Suprapubic skin (tissue), 4 donors: ENCODE measurements around the gene LAIR2.

ENCODE experiments used
- EP300 ChIP-seq: sonication (generic); formaldehyde crosslinking; IDR thresholded peaks from one replicate; pipeline ENCODE4 v1.6.1; 2017; ENCODE audit warnings: antibody characterized with exemption
- POLR2AphosphoS5 ChIP-seq, 3 donors: sonication (generic); formaldehyde crosslinking; IDR thresholded peaks; one replicate each; pipeline ENCODE4 v1.6.1; 2017; ENCODE audit warnings: antibody characterized with exemption in 3 of 3
- TF ChIP-seq, protein P1 (sequence below), 2 donors: fragments of 200-600 bp in 1 of 2; fragments of 450-650 bp in 1 of 2; sonication (generic) in 1 of 2; IDR thresholded peaks; one replicate each; pipeline ENCODE4 v1.5.1; 2016 to 2019; ENCODE audit warnings: antibody characterized with exemption in 2 of 2, mild to moderate bottlenecking in 1 of 2, moderate library complexity in 1 of 2

DNA sequence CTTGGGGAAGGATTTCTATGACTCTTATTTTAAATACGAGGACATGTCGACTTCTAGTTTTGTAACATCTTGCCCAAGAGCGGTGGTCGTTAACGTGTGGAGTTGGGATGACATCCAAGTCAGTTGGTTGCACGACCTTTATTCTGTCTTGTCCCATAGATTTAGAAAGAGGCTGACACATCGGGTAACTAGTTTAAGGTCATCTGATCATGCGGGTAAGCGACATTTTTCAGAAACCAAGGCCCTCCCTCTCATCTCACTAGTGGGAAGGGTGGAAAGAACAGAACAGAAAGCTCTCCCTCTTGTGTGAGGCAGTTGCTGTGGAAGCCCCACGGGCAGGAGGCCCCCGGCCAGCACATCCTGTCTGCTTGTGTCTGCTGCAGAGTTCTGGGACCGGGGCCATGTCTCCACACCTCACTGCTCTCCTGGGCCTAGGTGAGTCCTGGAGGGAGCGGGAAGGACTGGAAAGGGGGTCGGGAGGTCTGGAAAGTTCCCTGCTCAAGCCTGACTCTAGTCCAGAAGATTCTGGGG is at the start of gene LAIR2:
- TF ChIP-seq POLR2AphosphoS5 (IDR thresholded peaks at IDR 0.05) (no peak), EP300 (no peak)
- TF ChIP-seq, protein P1, sequence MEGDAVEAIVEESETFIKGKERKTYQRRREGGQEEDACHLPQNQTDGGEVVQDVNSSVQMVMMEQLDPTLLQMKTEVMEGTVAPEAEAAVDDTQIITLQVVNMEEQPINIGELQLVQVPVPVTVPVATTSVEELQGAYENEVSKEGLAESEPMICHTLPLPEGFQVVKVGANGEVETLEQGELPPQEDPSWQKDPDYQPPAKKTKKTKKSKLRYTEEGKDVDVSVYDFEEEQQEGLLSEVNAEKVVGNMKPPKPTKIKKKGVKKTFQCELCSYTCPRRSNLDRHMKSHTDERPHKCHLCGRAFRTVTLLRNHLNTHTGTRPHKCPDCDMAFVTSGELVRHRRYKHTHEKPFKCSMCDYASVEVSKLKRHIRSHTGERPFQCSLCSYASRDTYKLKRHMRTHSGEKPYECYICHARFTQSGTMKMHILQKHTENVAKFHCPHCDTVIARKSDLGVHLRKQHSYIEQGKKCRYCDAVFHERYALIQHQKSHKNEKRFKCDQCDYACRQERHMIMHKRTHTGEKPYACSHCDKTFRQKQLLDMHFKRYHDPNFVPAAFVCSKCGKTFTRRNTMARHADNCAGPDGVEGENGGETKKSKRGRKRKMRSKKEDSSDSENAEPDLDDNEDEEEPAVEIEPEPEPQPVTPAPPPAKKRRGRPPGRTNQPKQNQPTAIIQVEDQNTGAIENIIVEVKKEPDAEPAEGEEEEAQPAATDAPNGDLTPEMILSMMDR (IDR thresholded peaks at IDR 0.05) = no peak
